Activated naive CD4-positive, alpha-beta T cell treated with anti-CD3 and anti-CD28 coated beads, Interleukin-2, amount 50 U/mL, for 24 hours (primary cell): ENCODE results near the gene FBLN1.
"Not testable (repeated sequence)": the region's sequence is repeated elsewhere in the genome, so short reads cannot be mapped to it uniquely, and the experiment has no call there.

Experiments
- H3K27ac Mint-ChIP-seq: one replicate; pipeline ENCODE4 v1.8.0; 2021; ENCODE audit warnings: mild to moderate bottlenecking, mixed read lengths
- H3K27me3 Mint-ChIP-seq: one replicate; pipeline ENCODE4 v1.8.0; 2021; ENCODE audit warnings: mixed read lengths
- H3K36me3 Mint-ChIP-seq: one replicate; pipeline ENCODE4 v1.8.0; 2021; ENCODE audit warnings: mixed read lengths
- H3K4me1 Mint-ChIP-seq: one replicate; pipeline ENCODE4 v1.8.0; 2021; ENCODE audit warnings: mixed read lengths
- H3K4me3 Mint-ChIP-seq: one replicate; pipeline ENCODE4 v1.8.0; 2021; ENCODE audit warnings: mild to moderate bottlenecking, mixed read lengths
- H3K9me3 Mint-ChIP-seq: one replicate; pipeline ENCODE4 v1.8.0; 2021; ENCODE audit warnings: mixed read lengths

FBLN1 gene

DNA sequence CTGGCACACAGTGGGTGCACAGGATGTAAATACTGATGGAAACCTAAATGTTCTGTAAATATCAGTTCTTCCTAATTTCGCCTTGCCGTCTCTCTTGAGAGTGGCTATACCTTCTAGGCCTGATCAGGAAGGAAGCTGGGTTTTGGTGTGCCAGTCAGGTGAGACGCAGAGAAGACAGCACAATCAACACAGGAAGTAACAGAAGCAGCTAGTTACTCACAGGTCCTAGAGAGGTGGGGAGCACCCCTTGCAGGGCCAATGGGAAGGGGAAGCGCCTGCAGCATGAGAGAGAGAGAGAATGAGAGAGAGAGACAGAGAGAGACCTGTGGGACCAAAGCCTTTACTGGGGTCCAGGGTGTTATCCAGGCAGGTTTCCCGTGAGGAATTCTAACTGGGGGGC, 80.8 kb downstream of the FBLN1 start:
- H3K4me3 Mint-ChIP-seq: no peak overlapping the region
- no peaks in the 10 kb centered on the region for H3K36me3 Mint-ChIP-seq
- peaks cover 9% of the 10 kb centered on the region for H3K4me1 Mint-ChIP-seq
- peaks cover 2% of the 10 kb centered on the region for H3K27me3 Mint-ChIP-seq
- peak overlapping the region; percentile 71 for H3K27ac Mint-ChIP-seq
- H3K9me3 Mint-ChIP-seq: no peaks in the 10 kb centered on the region

DNA sequence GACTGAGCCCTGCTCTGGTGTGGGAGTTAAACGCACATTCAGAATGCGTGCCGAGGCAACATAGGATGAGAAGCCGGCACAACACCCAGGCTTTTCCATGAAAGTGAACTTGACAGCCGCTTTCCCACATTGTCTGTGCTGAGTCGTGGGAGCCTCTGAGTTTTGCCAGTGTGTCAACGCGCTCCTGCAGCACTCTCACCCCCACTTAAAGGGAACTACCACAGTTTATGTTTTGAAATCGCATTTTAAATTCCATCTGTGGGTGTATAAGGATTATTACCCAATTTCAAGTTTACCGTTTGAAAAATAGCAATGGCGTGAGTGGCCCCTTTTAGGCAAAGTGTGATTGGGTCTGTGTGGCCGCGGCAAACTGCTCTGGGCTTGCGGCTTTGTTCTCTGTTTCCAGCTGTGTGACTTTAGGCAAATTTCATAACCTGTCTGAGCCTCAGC, 81.5 kb downstream of the FBLN1 start:
- H3K4me1 Mint-ChIP-seq: peaks cover 9% of the 10 kb centered on the region
- H3K4me3 Mint-ChIP-seq: no peak overlapping the region
- no peak overlapping the region for H3K27ac Mint-ChIP-seq
- peaks cover 2% of the 10 kb centered on the region for H3K27me3 Mint-ChIP-seq
- H3K9me3 Mint-ChIP-seq: no peaks in the 10 kb centered on the region
- no peaks in the 10 kb centered on the region for H3K36me3 Mint-ChIP-seq

DNA sequence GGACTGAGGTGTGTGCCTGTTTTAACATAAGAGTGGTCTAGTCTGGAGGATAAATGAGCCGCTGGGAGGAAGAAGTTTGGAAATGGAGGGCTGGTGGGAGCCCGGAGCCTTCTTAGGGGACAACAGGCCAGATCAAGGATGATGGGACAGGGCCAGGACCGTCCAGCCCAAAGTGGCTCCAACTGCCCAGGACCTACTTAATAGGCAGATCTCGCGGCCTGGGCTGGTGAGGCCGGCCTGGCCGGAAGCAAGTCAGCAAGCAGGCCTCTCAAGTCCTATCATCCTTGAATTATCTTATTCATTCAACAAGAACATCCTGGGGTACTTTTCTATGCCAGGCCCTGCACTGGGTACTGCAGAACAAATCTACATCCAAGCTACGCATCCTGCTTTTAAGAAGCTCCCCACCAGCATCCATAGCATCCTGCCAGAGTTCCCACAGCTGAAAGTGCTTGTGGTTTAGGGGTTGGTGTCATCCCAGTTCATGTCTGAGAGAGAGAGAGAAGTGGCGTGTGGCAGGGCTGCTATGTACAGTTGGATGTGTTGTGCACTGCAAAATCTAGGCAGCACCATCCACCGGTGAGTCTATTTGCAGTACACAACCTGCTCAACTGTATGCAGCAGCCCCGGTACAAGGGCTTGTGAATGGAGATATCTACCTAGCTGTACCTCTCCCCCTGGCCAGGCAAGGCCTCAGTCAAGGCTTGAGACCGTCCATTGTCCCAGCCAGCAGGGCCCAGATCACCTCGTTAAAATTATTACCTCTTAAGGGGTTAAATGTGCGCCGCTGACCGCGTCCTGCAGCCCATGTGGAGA, 82.1 kb downstream of the FBLN1 start:
- Mint-ChIP-seq H3K4me3 (no peak overlapping the region), H3K4me1 (peaks cover 9% of the 10 kb centered on the region), H3K27me3 (peaks cover 2% of the 10 kb centered on the region), H3K36me3 (no peaks in the 10 kb centered on the region), H3K9me3 (no peaks in the 10 kb centered on the region), H3K27ac (no peak overlapping the region)

DNA sequence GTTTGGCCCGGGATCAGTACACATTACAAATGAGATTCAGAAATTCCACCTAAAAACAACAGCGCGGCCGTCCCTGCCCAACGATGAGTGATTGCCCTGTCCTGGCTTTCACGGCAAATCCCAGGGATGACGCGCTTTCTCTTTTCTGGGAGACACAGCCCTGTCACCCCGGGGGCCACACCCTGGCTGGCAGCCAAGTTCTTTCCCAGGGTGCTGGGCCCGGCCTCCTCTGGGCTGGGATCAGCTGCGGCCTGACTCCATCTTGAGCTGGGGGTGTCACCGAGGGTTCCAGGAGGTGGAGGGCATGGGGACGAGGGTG, 82.7 kb downstream of the FBLN1 start:
- Mint-ChIP-seq H3K9me3 (no peaks in the 10 kb centered on the region), H3K4me3 (no peak overlapping the region), H3K36me3 (no peaks in the 10 kb centered on the region), H3K27ac (no peak overlapping the region), H3K27me3 (peaks cover 2% of the 10 kb centered on the region), H3K4me1 (peaks cover 9% of the 10 kb centered on the region)

DNA sequence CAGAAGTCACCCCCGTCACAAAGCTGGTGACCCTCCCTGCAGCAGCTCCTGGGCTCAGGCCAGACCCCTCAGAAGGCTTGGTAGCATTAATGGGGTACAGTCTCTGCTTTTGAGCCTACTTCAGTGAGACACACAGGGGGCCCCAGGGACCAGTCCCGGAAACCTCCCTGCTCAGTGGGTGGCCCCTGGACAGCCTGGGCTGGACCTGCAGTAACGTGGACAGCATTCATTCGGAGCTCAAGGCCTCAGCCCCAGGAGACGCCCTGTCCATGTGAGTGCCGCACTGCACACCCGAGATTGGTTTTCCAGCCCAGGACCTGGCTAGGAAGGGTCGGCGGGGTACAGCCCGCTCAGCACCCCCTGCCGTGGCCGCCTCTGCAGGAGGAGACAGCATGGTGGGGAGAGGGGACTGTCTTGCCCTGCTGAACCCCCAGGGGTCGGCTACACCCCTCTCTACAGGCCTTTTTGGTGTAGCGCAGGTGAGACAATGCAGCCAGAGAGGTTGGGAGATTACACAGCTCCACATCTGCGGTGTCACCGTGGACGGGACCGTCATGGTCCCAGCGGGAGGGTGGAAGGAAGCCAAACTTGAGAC, 83.4 kb downstream of the FBLN1 start:
- Mint-ChIP-seq H3K27me3 (peaks cover 2% of the 10 kb centered on the region), H3K27ac (no peak overlapping the region), H3K36me3 (no peaks in the 10 kb centered on the region), H3K9me3 (no peaks in the 10 kb centered on the region), H3K4me3 (no peak overlapping the region), H3K4me1 (peaks cover 9% of the 10 kb centered on the region)

DNA sequence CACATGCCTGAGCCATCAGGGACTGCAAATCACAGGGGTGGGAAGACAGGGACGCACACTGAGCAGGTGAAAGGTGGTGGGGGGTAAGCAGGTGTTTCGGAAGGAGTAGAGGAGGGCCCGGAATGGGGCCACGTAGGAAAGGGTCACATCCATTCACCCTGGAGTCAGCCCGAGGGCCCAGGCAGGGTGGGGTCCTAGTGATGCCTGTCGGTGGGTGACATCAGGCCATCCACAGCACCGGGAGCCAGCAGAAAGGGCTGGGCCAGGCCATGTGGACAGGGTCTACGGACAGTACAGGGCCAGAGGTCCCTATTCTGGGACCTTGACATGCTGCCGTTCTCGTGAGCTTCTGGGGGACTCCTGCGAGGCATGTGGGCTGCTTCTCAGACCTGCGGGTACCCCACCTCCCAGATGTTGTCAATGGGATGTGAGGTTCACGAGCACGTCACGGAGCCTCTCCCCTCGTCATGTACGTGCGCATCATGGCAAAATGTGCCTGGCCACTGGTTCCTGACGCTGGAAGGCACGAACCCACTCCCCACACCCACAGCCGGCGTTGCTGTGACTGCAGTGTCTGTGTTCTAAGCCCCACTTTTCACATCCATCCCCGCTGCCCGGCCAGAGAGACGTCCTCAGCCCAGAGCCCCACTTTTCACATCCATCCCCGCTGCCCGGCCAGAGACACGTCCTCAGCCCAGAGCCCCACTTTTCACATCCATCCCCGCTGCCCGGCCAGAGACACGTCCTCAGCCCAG, 84.1 kb downstream of the FBLN1 start:
- Mint-ChIP-seq H3K4me1 (peaks cover 9% of the 10 kb centered on the region), H3K36me3 (no peaks in the 10 kb centered on the region), H3K27me3 (peaks cover 2% of the 10 kb centered on the region), H3K9me3 (no peaks in the 10 kb centered on the region), H3K4me3 (no peak overlapping the region), H3K27ac (no peak overlapping the region)

DNA sequence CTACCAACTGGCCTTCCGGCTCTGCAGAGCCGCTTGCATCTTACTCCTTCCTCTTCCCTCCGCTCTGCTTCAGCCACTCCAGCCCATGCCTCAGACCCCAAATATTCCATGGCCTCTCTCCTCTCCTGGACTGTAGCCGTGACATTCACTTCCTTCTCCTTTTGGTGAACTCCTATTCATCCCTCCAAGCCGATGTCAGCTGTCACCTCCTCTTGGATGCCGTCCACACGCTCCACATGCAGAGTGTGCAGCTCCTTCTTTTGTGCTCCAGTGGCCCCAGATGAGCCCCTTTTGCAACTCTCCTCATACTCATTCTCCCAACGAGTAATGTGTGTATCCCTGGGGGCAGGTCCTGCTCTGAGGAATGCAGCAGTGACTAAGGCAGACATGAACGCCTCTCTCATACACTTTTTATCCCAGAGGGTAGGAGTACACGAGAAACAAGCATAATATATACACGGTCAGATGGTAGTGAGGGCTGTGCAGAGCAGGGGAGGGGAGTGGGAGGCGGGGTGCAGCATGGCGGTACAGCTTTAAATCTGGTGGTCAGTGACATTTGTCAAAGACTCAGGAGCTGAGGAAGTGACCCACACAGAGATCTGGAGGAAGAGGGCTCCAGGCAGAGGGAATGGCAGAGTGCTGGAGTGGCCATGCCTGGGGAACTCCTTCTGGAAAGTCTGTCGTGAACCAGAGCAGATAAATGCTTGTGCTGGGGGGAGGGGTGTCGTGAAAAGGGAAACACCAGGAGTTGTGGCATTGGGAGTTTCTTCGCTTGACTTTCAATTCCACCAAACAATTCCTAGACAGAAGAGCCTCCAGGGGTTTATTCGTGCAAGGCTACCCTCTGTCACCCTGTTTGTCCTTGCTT, 85.2 kb downstream of the FBLN1 start:
- H3K36me3 Mint-ChIP-seq: no peaks in the 10 kb centered on the region
- H3K27me3 Mint-ChIP-seq: peaks cover 2% of the 10 kb centered on the region
- no peak overlapping the region for H3K27ac Mint-ChIP-seq
- no peaks in the 10 kb centered on the region for H3K9me3 Mint-ChIP-seq
- no peak overlapping the region for H3K4me3 Mint-ChIP-seq
- peaks cover 6% of the 10 kb centered on the region for H3K4me1 Mint-ChIP-seq

DNA sequence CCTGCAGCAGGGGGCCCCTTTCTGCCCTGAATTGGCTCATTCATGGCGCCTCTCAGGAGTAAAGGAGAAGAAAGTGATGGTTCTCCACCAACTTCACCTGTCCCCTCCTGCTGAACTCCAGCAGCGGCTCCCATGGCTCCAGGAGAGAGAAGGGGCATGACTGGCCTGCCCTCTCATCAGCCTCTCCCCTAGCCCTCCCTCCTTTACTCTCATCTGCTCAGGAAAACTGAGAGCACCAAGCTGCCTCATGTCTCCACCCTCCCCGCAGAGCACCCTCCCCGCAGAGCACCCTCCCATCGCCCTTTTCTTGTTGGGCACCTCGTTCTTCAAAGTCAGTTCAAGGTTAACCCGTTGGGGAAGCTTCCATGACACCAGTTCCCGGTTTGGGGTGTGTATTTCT, 86.9 kb downstream of the FBLN1 start:
- Mint-ChIP-seq H3K4me3 (no peak overlapping the region), H3K9me3 (no peaks in the 10 kb centered on the region), H3K27me3 (peaks cover 2% of the 10 kb centered on the region), H3K36me3 (no peaks in the 10 kb centered on the region), H3K27ac (no peak overlapping the region), H3K4me1 (no peaks in the 10 kb centered on the region)

DNA sequence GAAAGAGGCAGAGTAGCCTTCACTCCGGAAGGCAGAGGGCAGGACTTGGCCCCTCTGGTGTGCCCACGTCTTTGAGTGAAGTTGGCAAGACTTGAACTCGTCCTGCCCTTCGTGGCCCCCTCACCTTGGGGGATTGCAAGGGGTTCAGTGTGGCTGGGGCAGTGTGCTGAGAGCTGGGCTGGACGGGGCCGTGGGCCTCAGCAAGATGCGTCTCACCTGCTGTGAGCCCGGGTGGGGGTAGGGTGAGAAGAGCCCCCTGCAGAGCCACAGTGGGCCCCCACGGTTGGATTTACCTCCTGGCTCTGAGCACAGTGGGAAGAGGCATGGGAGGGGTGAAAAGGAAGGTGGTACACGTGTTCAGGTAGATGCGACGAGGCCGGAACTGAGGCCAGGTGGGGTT, 87.6 kb downstream of the FBLN1 start:
- Mint-ChIP-seq H3K27ac (no peak overlapping the region), H3K36me3 (no peaks in the 10 kb centered on the region), H3K4me1 (no peaks in the 10 kb centered on the region), H3K27me3 (peaks cover 2% of the 10 kb centered on the region), H3K4me3 (no peak overlapping the region), H3K9me3 (no peaks in the 10 kb centered on the region)

DNA sequence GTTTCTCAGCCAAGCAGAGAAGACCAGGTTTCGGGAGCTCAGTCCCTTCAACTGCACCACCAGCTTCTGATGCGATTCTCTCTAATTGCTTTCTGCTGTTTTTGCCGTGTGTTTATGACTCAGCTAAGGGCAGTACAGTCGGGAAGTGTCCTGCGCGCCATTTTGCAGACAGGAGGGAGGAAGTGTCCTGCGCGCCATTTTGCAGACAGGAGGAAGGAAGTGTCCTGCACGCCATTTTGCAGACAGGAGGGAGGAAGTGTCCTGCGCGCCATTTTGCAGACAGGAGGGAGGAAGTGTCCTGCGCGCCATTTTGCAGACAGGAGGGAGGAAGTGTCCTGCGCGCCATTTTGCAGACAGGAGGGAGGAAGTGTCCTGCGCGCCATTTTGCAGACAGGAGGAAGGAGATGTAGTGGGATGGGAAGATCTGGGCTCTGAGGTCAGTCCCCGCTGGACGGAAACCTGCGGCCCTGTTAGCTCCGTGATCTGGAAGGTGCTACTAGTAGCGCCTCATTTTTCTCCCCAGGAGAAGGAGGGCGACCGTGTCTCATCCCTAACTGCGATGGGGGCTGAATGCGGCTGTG, 89.0 kb downstream of the FBLN1 start:
- not testable (repeated sequence) for H3K4me3 Mint-ChIP-seq, H3K36me3 Mint-ChIP-seq, H3K27me3 Mint-ChIP-seq, H3K9me3 Mint-ChIP-seq, H3K27ac Mint-ChIP-seq, H3K4me1 Mint-ChIP-seq

DNA sequence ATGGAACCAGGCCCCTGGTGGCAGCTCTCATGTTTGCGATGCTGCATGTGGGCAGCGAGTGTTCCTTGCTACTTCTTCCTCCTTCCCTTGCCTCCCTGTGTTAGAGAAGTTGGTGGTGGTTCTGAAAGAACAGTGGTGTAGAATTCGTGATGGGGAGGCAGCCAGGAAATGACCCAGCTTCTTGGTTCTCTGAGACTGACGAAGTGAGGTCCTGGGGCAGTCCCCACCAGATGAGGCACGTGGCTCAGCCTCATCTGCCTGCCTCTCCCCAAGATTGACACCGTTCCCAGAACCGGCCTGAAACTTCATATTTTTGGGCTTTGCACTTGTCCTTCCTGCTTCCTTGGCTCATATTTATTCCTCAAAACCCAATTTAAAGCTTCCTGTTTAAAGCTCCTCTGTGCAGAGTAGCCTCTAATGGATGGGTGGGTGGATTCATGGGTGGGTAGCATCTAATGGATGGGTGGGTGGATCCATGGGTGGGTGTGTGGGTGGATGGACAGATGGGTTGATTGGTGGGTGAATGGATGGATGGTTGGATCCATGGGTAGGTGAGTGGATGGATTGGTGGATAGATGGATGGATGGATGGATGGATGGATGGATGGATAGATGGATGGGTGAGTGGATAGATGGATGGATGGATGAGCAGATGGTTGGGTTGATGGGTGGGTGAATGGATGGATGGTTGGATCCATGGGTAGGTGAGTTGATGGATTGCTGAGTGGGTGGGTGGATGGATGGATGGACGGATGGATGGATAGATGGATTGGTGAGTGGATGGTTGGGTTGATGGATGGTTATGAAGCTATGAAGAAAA, 91.6 kb downstream of the FBLN1 start:
- Mint-ChIP-seq H3K27ac (no peak overlapping the region), H3K4me1 (no peaks in the 10 kb centered on the region), H3K27me3 (no peaks in the 10 kb centered on the region), H3K4me3 (no peak overlapping the region), H3K36me3 (no peaks in the 10 kb centered on the region), H3K9me3 (no peaks in the 10 kb centered on the region)

DNA sequence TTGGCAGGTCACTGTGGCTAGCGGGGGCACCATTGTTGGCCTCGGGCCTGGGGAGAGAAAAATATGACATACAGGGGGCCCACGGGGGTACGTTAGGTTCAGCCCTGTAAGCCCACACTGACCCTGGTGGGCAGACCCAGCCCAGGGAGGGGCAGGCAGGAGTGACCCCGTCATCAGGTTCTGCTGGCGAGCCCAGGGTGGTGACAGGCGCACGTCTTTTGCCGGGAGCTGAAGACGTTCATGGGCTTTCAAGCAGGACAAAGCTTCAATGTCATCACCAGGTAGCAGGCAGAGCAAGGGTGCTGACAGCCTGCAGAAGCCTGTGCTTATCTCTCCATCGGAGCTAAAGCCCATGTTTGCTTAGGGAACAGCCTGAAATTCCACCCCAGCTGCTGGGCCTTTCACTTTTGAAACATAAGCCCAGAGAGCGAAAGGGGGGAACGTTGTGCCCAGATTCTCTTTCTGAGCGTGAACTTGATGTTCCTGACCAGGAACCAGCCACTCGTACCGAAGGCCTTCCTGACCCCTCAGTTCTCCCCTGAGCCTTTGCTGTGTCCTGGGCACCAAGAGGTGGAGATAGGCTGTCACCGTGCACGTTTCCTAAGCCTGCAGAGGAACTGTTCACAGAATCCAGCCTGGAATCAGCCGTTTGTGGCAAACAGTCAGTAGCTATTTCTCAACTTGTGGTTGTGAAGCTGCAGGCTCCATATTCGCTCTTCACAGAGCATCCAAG, 94.9 kb downstream of the FBLN1 start:
- H3K4me1 Mint-ChIP-seq: no peaks in the 10 kb centered on the region
- no peaks in the 10 kb centered on the region for H3K36me3 Mint-ChIP-seq
- no peak overlapping the region for H3K27ac Mint-ChIP-seq
- no peaks in the 10 kb centered on the region for H3K9me3 Mint-ChIP-seq
- H3K4me3 Mint-ChIP-seq: no peak overlapping the region
- H3K27me3 Mint-ChIP-seq: peaks cover 2% of the 10 kb centered on the region

DNA sequence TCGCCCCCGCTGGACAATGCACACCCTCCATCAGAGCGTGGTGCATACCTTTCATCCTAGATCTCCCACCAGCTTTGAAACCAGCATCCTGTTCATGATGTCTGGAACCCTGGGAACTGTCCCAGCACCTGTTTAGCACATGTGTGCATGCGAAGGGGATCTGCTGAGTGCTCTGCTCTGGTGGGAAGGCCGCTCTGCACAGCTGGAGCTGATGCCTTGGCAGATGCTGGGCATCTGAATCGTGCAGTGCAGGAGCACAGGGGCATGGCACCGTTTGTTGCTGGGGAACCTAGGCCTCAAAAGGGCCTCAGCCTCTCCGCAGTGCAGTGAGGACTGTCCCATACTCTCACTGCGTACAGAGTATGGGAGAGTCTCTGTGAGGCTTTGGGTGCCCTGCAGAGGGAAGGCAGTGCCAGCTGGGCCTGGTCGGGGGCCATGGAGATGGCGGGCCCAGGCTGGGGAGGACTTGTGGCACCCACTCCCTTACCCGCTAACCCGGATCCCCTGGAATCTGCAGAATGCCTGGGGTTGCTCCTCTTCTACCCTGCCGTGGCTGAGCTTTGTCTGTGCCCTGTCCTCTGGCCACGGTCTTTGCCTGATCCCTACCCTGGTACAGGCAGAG, 96.0 kb downstream of the FBLN1 start:
- Mint-ChIP-seq H3K27ac (no peak overlapping the region), H3K4me1 (no peaks in the 10 kb centered on the region), H3K36me3 (no peaks in the 10 kb centered on the region), H3K27me3 (peaks cover 2% of the 10 kb centered on the region), H3K4me3 (no peak overlapping the region), H3K9me3 (no peaks in the 10 kb centered on the region)
